NCI-H526 treated with DMSO at 0.1 percent for 48 hours (cell line): ENCODE results near the gene ZNF560.
A peak's percentile ranks its signal among the peaks of the same experiment; 100 is the strongest.

ENCODE experiments used
- DNase-seq: peaks from one replicate; lab custom pipeline; 2025; lab: John Stamatoyannopoulos, UW

ZNF560 gene

DNA sequence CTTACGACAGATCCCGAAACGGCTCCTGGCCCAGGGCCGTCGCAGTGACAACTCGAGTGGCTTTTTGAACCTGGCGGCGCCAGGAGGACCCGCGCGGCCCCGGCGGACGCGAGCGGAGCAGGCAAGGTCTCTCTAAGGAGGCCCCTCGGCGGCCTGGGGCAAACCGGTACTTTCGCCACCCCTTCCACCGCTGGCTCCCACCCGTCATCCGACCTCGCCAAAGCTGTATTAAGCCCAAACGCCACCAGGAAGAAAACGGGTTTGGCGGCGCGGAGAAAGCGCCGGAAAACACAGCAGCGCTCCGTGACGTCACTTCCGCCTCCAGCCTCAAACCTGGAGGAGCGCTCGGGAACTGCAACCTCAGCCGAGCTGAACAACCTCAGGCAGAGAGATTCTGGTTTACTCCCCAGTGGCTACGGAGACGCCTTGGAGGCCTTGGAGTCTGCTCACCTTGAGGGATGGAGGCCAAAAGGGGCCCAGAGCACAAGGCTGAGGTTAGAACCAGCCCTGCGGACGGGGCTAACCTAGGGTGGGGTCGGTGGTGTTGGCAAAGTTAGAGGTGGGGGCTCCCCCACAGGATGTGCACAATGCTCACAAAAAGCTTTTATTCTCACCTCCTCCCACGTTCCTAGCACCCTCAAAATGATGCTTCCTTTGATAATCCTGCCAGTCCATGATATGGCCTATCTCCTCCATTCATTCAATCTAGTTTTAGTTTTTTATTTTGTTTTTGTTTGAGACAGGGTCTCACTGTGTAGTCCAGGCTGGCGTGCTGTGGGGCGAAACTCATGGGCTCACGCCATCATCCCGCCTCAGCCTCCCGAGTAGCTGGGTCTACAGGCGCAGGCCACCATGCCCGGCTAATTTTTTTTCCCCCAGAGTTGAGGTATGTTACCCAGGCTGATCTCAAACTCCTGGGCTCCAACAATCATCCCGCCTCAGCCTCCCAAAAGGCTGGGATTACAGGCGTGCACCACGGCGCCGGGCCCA lies 62.8 kb downstream of the ZNF560 start, which contains the start of gene ZNF266:
ZNF266 (minus strand) TSS at position 295 of the 990 bp plus-strand sequence. CDS start 15,484 bp downstream, outside the sequence.
- peak; percentile 35 for DNase-seq

DNA sequence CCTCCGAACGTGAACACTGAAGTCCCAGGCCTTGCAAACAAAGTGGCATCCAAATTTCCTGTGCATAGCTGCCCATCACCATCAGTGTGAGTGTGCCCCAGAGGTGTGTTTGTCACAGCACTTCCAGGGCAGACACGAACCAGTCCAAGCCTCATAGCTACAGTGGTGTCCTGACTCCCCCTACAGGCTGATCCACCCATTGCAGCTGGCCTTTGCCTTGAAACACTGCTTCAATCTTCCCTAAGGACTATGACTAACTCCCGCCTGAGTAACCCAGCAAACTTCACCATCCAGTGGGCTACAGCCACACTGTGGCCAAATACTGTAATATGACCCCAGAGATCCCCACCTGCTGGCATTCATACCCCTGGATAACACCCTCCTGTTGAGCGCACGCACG lies 66.9 kb downstream of the ZNF560 start:
- no peak for DNase-seq

DNA sequence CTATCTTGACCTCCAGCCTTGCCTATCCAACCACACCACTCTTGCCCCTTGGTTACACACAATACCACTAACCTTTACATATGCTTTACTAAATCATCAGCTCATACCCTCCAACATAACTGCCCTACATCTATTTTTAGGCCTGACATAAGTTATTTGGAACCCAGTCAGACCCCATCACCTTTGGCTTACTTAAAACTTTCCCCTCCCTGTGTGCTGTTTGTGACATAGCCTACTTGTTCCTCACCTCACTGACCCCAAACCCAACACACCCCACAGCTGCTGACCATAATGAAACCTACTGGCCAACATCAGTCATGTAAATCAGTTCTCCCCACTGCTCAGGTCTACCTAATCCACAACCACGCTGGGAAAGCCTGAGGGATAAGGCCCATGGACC lies 68.0 kb downstream of the ZNF560 start:
- DNase-seq: no peak

DNA sequence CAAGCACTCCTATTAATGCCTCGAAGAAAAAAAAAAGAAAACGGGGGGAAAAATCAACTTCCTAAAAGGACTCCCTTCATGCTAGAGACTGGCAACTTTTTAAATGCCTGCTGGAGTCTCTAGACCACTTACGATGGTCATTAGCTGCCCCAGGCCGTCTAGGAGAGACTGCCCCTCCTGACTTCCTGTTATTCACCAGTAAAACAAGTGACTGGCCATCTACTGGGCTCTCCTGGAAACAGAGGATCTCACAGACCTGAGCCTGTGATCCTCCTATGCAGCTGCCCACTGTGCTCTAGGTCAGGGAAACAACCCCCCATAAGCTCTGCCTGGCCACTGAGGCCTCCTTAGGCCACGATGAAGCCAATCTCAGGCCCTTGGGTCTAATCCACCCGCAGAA lies 70.5 kb downstream of the ZNF560 start:
- no peak for DNase-seq
